SH-SY5Y (cell line): ENCODE measurements around the gene KIF25.

ENCODE experiments used
- GATA2 ChIP-seq: IDR thresholded peaks from 2 replicates; pipeline ENCODE4 v1.6.1; 2011; ENCODE audit warnings: mild to moderate bottlenecking, low read depth, low read length
- GATA3 ChIP-seq: IDR thresholded peaks from 2 replicates; pipeline ENCODE4 v1.6.1; 2011; ENCODE audit warnings: low read depth, mild to moderate bottlenecking, low read length, moderate library complexity

DNA sequence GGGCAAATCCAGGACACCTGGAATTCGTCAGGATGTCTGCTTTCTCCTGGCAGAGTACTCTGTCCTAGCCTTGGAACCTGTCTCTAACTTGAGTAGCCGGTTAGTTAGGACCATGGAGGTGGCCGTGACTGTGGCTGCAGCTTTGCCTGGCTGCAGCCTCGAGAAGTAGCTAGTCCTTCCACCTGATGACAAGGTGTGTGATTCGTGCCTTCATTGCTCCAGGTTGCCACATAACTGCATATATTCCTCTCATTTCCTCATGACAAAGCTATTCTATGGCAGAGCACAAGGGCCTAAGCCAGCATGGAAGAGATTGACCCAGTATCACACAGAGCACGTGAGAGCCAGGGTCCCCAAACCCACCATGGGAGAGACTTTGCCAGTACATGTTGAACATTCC, 39.8 kb upstream of the KIF25 start:
- TF ChIP-seq GATA2 (no peak), GATA3 (no peak)
